HG02623 (cell line): Measurements from ENCODE around the gene A2ML1.
"Not testable (repeated sequence)": the region's sequence is repeated elsewhere in the genome, so short reads cannot be mapped to it uniquely, and the experiment has no call there.

Experiments
- ATAC-seq: cut with Tn5 transposase; IDR thresholded peaks from one replicate; pipeline ENCODE4 v1.9.1; 2021; ENCODE audit warnings: moderate library complexity; ENCODE audit not compliant: unreplicated experiment

The A2ML1 gene

DNA sequence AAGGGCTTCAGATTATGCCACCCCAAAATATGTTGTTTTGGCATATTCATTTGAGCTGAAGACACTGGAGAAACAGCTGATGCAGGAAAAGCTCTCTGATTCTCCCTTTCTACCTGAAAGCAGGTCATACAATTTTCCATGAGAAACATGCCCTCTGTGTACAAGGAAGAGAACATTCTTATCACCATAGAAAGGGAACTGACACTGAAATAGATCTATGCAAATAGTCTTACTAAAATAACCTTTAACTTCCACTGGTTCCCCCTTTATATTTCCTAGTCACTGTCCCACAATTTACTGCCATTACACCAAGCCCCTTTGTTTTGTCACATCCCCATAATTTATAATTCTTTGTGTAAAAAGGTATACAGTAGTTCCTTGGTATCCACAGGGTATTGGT is 82.2 kb downstream of the A2ML1 start:
- ATAC-seq = no peak

DNA sequence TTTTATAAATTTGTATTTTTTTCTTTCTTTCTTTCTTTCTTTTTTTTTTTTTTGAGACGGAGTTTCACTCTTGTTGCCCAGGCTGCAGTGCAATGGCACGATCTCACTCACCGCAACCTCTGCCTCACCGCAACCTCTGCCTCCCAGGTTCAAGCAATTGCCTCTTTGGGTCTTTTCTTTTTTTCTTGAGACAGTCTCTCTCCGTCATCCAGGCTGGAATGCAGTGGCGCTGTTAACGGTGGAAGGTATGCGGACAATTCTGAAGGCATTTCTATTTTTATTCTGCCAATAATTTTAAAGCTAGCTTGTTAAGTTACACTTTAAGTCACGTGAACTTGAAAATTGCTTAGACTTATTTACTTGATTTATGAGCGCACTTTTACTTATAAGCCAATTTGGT is 83.1 kb downstream of the A2ML1 start:
- no peak for ATAC-seq

- ATAC-seq = no peak
These were observed 84.1 kb downstream of the A2ML1 start for GRCh38 chr12:8906266-8907180.

DNA sequence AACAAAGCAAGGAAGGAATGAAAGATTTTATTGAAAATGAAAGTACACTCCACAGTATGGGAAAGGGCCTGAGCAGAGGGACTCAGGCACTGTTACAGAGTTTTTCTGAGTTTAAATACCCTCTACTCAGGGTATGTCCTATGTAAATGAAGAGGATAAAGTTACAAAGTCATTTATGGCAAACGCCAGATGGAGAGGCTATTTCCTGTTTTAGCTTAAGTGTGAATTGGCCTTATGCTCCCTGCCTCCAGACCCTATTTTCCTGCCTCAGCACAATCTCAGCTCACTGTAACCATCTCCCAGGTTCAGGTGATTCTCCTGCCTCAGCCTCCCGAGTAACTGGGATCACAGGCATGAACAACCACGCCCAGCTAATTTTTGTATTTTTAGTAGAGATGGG is 85.1 kb downstream of the A2ML1 start:
- no peak for ATAC-seq

GRCh38 chr12:8909752-8910151 is 87.3 kb downstream of the A2ML1 start:
- ATAC-seq = no peak

GRCh38 chr12:8911606-8912268 is 89.3 kb downstream of the A2ML1 start:
- no peak for ATAC-seq

DNA sequence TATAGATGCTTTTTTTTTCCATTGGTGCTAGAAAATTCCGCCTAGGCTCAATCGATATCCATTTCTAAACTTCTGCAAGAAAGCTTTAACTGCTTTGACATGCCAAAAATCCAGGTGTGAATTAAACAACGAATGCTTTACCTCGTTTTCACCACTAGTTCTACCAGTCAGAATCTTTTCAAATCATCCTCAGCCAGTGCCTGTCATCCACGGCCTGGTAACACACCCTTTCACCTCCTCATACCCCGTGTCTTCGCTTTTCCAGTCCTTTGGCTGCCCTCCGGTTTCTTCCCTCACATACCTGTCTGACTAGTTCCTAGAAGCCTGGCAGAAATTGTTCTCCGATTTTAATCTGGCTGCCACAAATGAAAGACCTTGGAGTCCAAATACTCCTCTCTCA is 90.5 kb downstream of the A2ML1 start:
- no peak for ATAC-seq

DNA sequence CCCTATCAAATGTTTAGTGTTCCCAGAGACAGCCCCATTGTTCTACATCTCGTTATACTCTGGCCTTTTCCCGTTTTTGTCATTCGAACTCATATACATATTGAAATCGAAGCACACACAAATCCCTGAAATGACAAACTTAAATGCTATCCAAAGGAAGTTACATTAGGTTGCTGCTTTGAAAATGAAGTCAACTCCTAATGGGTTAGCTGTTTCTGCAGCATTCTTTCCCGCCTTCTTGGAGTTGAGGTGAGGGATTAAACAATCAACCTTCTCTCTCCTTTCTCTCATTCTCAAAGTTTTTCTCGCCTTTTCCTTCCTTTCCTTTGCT is 91.2 kb downstream of the A2ML1 start:
- ATAC-seq = no peak

- peak; percentile 65 for ATAC-seq
These were observed 91.8 kb downstream of the A2ML1 start, which contains the start of gene PHC1 for GRCh38 chr12:8914033-8914715. PHC1 (plus strand) TSS chr12:8914509; CDS start chr12:8917678, 3,169 bp downstream.

DNA sequence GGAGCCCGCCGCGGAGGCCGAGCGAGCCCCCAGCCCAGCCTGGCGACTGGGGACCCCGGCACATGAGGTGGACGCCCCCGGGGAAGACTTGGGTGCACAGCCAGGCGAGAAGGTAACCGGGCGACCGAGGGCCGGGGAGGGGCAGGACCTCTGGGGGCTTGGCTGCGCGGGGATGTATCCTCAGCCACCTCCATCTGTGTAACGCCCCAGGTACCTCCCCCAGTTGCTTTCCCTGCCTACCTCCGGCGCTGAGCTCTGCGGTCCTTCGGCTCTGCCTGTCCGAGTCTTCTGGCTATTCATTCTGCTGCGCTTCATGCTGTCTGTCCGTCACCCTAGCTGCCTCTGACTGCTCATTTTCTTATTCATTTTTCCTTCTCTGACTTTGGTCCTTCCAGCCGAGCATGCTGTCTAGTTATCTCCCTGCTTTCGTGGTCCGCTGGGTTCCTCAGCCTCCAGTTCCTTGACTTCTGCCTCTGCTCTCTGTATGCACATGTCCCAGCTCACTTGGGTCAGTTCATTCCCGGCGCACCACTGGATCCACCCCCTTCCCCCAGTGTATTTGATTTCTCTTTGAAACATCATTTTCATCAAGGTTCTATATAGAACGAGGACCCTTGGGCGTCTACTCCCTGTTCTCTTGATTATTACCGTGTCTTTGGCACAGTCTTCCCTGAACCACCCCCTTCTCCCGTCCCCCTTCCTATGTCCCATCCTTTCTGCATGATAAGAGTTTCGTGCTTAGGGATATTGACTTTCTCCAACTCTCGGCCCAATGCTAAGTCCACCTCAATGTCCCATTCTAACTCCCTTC is 92.5 kb downstream of the A2ML1 start:
- ATAC-seq = peak; percentile 62

DNA sequence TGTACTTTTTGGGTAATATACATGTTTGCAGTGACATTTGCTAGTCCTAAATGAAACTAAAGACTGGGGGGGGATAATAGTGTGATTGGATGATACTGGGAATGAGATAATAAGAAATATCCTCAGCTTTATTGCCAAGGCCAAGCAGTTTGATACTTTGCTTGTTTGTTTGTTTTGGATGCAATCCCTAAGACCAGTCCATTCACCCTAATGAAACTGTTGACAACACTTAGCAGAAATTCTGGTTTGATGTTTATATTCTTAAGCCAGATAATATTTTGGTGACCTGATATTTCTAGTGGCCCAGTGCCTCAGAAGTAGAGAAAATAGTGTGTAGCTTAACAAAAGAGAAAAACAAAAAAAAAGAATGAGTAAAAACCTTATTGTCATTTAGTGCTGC is 93.7 kb downstream of the A2ML1 start:
- no peak for ATAC-seq

DNA sequence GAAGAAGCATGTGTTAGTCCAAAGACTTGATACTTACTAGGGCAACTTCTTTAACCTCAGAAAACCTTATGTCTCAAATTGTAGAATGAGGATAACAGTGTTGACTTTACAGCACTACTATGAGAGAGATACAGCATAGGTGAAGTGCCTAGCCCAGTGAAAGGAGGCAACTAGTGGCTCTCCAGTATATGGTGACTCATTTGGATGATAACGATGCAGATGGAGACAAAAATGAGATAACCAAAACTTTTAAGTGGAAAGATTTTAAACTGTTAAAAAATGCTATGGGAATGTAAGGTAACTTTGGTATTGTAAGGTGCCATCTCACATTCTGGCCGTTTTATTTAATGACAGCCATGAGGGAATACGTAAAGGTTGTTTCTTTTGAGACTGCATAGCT is 94.6 kb downstream of the A2ML1 start:
- ATAC-seq = no peak

GRCh38 chr12:8917751-8918150 is 95.3 kb downstream of the A2ML1 start:
- ATAC-seq = no peak

DNA sequence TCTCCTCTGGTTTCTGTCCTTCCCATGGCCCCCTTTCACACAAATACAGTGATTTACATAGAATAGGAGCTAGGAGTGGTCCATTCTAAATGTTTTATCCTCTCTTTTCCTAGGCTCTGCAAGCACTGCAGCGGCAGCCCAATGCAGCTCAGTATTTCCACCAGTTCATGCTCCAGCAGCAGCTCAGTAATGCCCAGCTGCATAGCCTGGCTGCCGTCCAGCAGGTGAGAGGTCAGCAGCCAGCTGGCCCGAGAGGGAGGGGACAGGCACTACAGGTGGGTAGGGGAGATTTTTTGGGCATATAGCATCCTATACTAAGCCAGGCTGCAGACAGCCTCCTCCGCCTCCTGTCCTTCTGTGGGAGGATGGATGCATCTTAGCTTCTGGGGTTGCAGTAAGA is 97.2 kb downstream of the A2ML1 start:
- not testable (repeated sequence) for ATAC-seq

DNA sequence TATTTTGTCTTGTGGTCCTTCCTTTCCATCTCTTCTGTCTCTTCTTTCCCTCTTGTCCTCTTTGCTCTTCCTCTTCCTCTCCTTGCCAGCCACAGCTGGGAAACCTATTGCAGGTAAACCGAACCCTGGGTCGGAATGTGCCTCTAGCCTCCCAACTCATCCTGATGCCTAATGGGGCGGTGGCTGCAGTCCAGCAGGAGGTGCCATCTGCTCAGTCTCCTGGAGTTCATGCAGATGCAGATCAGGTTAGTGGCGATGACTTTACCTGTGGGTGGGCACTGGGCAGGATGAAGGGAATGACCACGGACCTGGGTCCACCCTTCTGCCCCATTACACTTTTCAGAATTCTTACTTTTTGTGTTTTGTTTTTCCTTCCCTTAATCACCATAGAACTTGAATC is 100.1 kb downstream of the A2ML1 start:
- ATAC-seq = no peak
